Endothelial cell of umbilical vein (primary cell): Measurements from ENCODE around the gene EIF5B. TPM values are rescaled to one million over a fixed set of nuclear protein-coding genes. Genes with fewer than 3 reads are reported as not detected.

Source experiments
- polyA plus RNA-seq, 4 experiments: library from polyadenylated mRNA; depleted of rRNA in 3 of 4; stranded (reverse) in 3 of 4; unstranded in 1 of 4; fragments of >200 nt; gene quantifications; 2 replicates each; pipeline versions ENCODE4 v1.2.1 to v1.2.3, GENCODE V29; 2011 to 2012; ENCODE audit warnings: missing spikeins in 1 of 4
- total RNA-seq: library from RNA; stranded (reverse); gene quantifications from 2 replicates; pipeline ENCODE4 v1.2.3, GENCODE V29; 2021

EIF5B gene
- total and polyA plus RNA-seq, 2 donors (not counting 3 experiments of a cell fraction or from before 2014, with no cell fraction given), result 10.1 to 54.5 TPM

Other genes starting within 250 kb of the EIF5B start
- not detected in 2 replicates for gene C2orf15, start 195.7 kb upstream of the EIF5B start, total RNA-seq
- not detected in 2 replicates for gene C2orf15, start 195.7 kb upstream of the EIF5B start, polyA plus RNA-seq
- 0.51 and 2.7 TPM in 2 replicates for gene TSGA10, start 182.4 kb upstream of the EIF5B start, total RNA-seq
- gene TSGA10, start 182.4 kb upstream of the EIF5B start, polyA plus RNA-seq, result 0.05 and 0.12 TPM in 2 replicates
- gene LIPT1, start 182.4 kb upstream of the EIF5B start, total RNA-seq, result 4.8 and 5.3 TPM in 2 replicates
- 3.3 and 3.7 TPM in 2 replicates for gene LIPT1, start 182.4 kb upstream of the EIF5B start, polyA plus RNA-seq
- gene MITD1, start 156.3 kb upstream of the EIF5B start, total RNA-seq, result 29.8 and 30.0 TPM in 2 replicates
- 8.2 and 11.1 TPM in 2 replicates for gene MITD1, start 156.3 kb upstream of the EIF5B start, polyA plus RNA-seq
- 28.4 and 30.7 TPM in 2 replicates for gene MRPL30, start 156.2 kb upstream of the EIF5B start, total RNA-seq
- gene MRPL30, start 156.2 kb upstream of the EIF5B start, polyA plus RNA-seq, result 12.9 and 14.7 TPM in 2 replicates
- not detected in 2 replicates for gene LYG2, start 81.7 kb upstream of the EIF5B start, total RNA-seq
- not detected in 2 replicates for gene LYG2, start 81.7 kb upstream of the EIF5B start, polyA plus RNA-seq
- gene LYG1, start 36.2 kb upstream of the EIF5B start, total RNA-seq, result 0.35 and 0.55 TPM in 2 replicates
- 1.7 and 1.8 TPM in 2 replicates for gene LYG1, start 36.2 kb upstream of the EIF5B start, polyA plus RNA-seq
- 45.8 and 48.7 TPM in 2 replicates for gene TXNDC9, start 1.1 kb upstream of the EIF5B start, total RNA-seq
- gene TXNDC9, start 1.1 kb upstream of the EIF5B start, polyA plus RNA-seq, result 17.4 and 18.6 TPM in 2 replicates
- 40.8 and 50.3 TPM in 2 replicates for gene REV1, start 152.6 kb downstream of the EIF5B start, total RNA-seq
- gene REV1, start 152.6 kb downstream of the EIF5B start, polyA plus RNA-seq, result 16.6 and 19.6 TPM in 2 replicates